IMR-90 (cell line): Measurements from ENCODE around the gene TEAD4. TPM values are rescaled to one million over a fixed set of nuclear protein-coding genes. Genes with fewer than 3 reads are reported as not detected.

Experiments
- ATAC-seq: fragments of 200-7000 bp; cut with Tn5 transposase; 2 replicates; pipeline ENCODE4 v1.9.1; 2020; ENCODE audit warnings: low read depth, mild to moderate bottlenecking, moderate library complexity
- BruUV-seq: library from RNA; stranded (reverse); fragments of 400-500 nt; replicated peaks from 2 replicates; lab custom pipeline; 2021; lab: Mats Ljungman, UMichigan
- CTCF ChIA-PET: fragments of 300-600 bp; formaldehyde crosslinking; extraction: SDS; loops from one replicate; lab custom pipeline; 2021; ENCODE audit warnings: antibody characterized with exemption; lab: Yijun Ruan, JAX
- POLR2A ChIA-PET: fragments of 300-600 bp; sonication (Branson Sonifier 250); formaldehyde crosslinking; loops from one replicate; lab custom pipeline; 2022; ENCODE audit warnings: antibody characterized with exemption; ENCODE audit not compliant: unreplicated experiment; lab: Charles Lee
- DNase-seq: peaks from one replicate; pipeline ENCODE4 v3.0.0; 2013
- H2AFZ ChIP-seq: replicated peaks from 2 replicates; pipeline ENCODE3; 2013; ENCODE audit warnings: low read length, mild to moderate bottlenecking; ENCODE audit not compliant: poor library complexity
- H2AK5ac ChIP-seq: 2 replicates; pipeline ENCODE4 v1.6.1; 2013; ENCODE audit warnings: low read depth, low read length, inconsistent platforms
- H2AK9ac ChIP-seq: replicated peaks from 2 replicates; pipeline ENCODE3; 2013; ENCODE audit warnings: mild to moderate bottlenecking, low read depth, low read length, moderate library complexity; ENCODE audit not compliant: poor library complexity
- H2BK120ac ChIP-seq: 2 replicates; pipeline ENCODE4 v1.6.1; 2013; ENCODE audit warnings: low read depth, low read length, inconsistent platforms
- H2BK15ac ChIP-seq: 3 replicates; pipeline ENCODE4 v1.6.1; 2013; ENCODE audit warnings: low read depth, low read length, inconsistent platforms
- H2BK20ac ChIP-seq: 2 replicates; pipeline ENCODE4 v1.6.1; 2013; ENCODE audit warnings: low read depth, mild to moderate bottlenecking, inconsistent platforms, low read length, moderate library complexity
- H2BK5ac ChIP-seq: 2 replicates; pipeline ENCODE4 v1.6.1; 2013; ENCODE audit warnings: mild to moderate bottlenecking, low read depth, low read length, inconsistent platforms; ENCODE audit not compliant: poor library complexity, severe bottlenecking
- H3K14ac ChIP-seq: replicated peaks from 2 replicates; pipeline ENCODE4 v1.6.1; 2013; ENCODE audit warnings: low read depth, low read length, inconsistent platforms
- H3K18ac ChIP-seq: 2 replicates; pipeline ENCODE4 v1.6.1; 2013; ENCODE audit warnings: low read depth, low read length, control low read depth
- H3K23ac ChIP-seq: 2 replicates; pipeline ENCODE4 v1.6.1; 2013; ENCODE audit warnings: low read depth, low read length, inconsistent platforms
- H3K27ac ChIP-seq: 2 replicates; pipeline ENCODE4 v1.5.1; 2013; ENCODE audit warnings: mild to moderate bottlenecking, control low read depth, low read length; ENCODE audit not compliant: insufficient read depth
- H3K27me3 ChIP-seq: 2 replicates; pipeline ENCODE4 v1.6.1; 2013; ENCODE audit warnings: low read length; ENCODE audit not compliant: control insufficient read depth, insufficient read depth
- H3K36me3 ChIP-seq: 2 replicates; pipeline ENCODE4 v1.6.1; 2013; ENCODE audit warnings: low read length, mixed read lengths; ENCODE audit not compliant: control insufficient read depth, insufficient read depth
- H3K4ac ChIP-seq: 2 replicates; pipeline ENCODE4 v1.6.1; 2013; ENCODE audit warnings: low read depth, low read length, inconsistent platforms
- H3K4me1 ChIP-seq: 2 replicates; pipeline ENCODE4 v1.6.1; 2013; ENCODE audit warnings: low read length, mixed read lengths; ENCODE audit not compliant: control insufficient read depth, insufficient read depth
- H3K4me2 ChIP-seq: 2 replicates; pipeline ENCODE4 v1.6.1; 2013; ENCODE audit warnings: low read depth, mild to moderate bottlenecking, control low read depth, low read length, moderate library complexity
- H3K4me3 ChIP-seq: 2 replicates; pipeline ENCODE4 v1.5.1; 2013; ENCODE audit warnings: low read depth, mild to moderate bottlenecking, control low read depth, low read length, moderate library complexity; ENCODE audit not compliant: insufficient read depth
- H3K56ac ChIP-seq: 2 replicates; pipeline ENCODE4 v1.6.1; 2013; ENCODE audit warnings: low read length, inconsistent platforms; ENCODE audit not compliant: insufficient read depth; ENCODE audit errors: extremely low read depth
- H3K79me1 ChIP-seq, 2 experiments: 2 replicates each; pipeline ENCODE4 v1.6.1; 2013; ENCODE audit warnings: low read length in 2 of 2, inconsistent platforms in 1 of 2, low read depth in 1 of 2
- H3K9ac ChIP-seq: 2 replicates; pipeline ENCODE4 v1.6.1; 2013; ENCODE audit warnings: low read depth, low read length, control low read depth
- H3K9me1 ChIP-seq: 2 replicates; pipeline ENCODE4 v1.6.1; 2013; ENCODE audit warnings: low read length, inconsistent platforms; ENCODE audit not compliant: insufficient read depth
- H3K9me3 ChIP-seq: 2 replicates; pipeline ENCODE4 v1.6.1; 2013; ENCODE audit warnings: low read length; ENCODE audit not compliant: control insufficient read depth, insufficient read depth
- H4K20me1 ChIP-seq: 2 replicates; pipeline ENCODE4 v1.6.1; 2013; ENCODE audit warnings: low read length, inconsistent platforms; ENCODE audit not compliant: insufficient read depth
- H4K5ac ChIP-seq: 2 replicates; pipeline ENCODE4 v1.6.1; 2013; ENCODE audit warnings: mild to moderate bottlenecking, low read depth, low read length, control low read depth
- H4K8ac ChIP-seq, 2 experiments: 2 replicates each; pipeline ENCODE4 v1.6.1; 2013; ENCODE audit warnings: low read depth in 2 of 2, low read length in 2 of 2, control low read depth in 1 of 2, inconsistent platforms in 1 of 2
- H4K91ac ChIP-seq: 2 replicates; pipeline ENCODE4 v1.6.1; 2013; ENCODE audit warnings: low read depth, low read length, inconsistent platforms; ENCODE audit not compliant: insufficient read depth
- BHLHE40 ChIP-seq: fragments of 150-350 bp; IDR thresholded peaks from 2 replicates; pipeline ENCODE4 v1.6.1; 2016; ENCODE audit warnings: mild to moderate bottlenecking, low read depth, low read length
- CEBPB ChIP-seq: IDR thresholded peaks from 2 replicates; pipeline ENCODE4 v1.6.1; 2012; ENCODE audit warnings: low read depth, low read length, improper control_type of control experiment
- CHD1 ChIP-seq: IDR thresholded peaks from 2 replicates; pipeline ENCODE4 v1.6.1; 2012; ENCODE audit warnings: low read depth, low read length, improper control_type of control experiment
- CTCF ChIP-seq: conservative IDR thresholded peaks from 2 replicates; pipeline ENCODE4 v1.5.1; 2012; ENCODE audit warnings: mild to moderate bottlenecking, low read depth, low read length, improper control_type of control experiment
- ELK1 ChIP-seq: fragments of 150-350 bp; IDR thresholded peaks from 2 replicates; pipeline ENCODE4 v1.6.1; 2016; ENCODE audit warnings: low read depth, mild to moderate bottlenecking, low read length, moderate library complexity, borderline replicate concordance
- FOS ChIP-seq: fragments of 150-350 bp; IDR thresholded peaks from 2 replicates; pipeline ENCODE4 v1.6.1; 2016; ENCODE audit warnings: low read depth, low read length
- MAFK ChIP-seq: IDR thresholded peaks from 2 replicates; pipeline ENCODE4 v1.6.1; 2012; ENCODE audit warnings: low read depth, low read length, improper control_type of control experiment
- MAZ ChIP-seq: IDR thresholded peaks from 2 replicates; pipeline ENCODE4 v1.6.1; 2012; ENCODE audit warnings: low read depth, mild to moderate bottlenecking, low read length, improper control_type of control experiment, moderate library complexity, borderline replicate concordance
- MXI1 ChIP-seq: IDR thresholded peaks from 2 replicates; pipeline ENCODE4 v1.6.1; 2012; ENCODE audit warnings: low read depth, mild to moderate bottlenecking, low read length, moderate library complexity, borderline replicate concordance
- NFE2L2 ChIP-seq: fragments of 150-350 bp; IDR thresholded peaks from 2 replicates; pipeline ENCODE4 v1.6.1; 2016; ENCODE audit warnings: low read depth, mild to moderate bottlenecking, low read length
- POLR2A ChIP-seq: IDR thresholded peaks from 2 replicates; pipeline ENCODE4 v1.6.1; 2012; ENCODE audit warnings: mild to moderate bottlenecking, low read depth, low read length
- RAD21 ChIP-seq: IDR thresholded peaks from 2 replicates; pipeline ENCODE4 v1.6.1; 2012; ENCODE audit warnings: low read length, improper control_type of control experiment
- RCOR1 ChIP-seq: IDR thresholded peaks from 2 replicates; pipeline ENCODE4 v1.6.1; 2012; ENCODE audit warnings: mild to moderate bottlenecking, low read length, improper control_type of control experiment; ENCODE audit not compliant: insufficient replicate concordance
- RFX5 ChIP-seq: IDR thresholded peaks from 2 replicates; pipeline ENCODE4 v1.8.0; 2012; ENCODE audit warnings: low read depth, mild to moderate bottlenecking, low read length, moderate library complexity
- SMC3 ChIP-seq: fragments of 150-350 bp; IDR thresholded peaks from 2 replicates; pipeline ENCODE4 v1.6.1; 2016; ENCODE audit warnings: low read depth, mild to moderate bottlenecking, antibody characterized with exemption, low read length, moderate library complexity
- USF2 ChIP-seq: fragments of 150-350 bp; IDR thresholded peaks from 2 replicates; pipeline ENCODE4 v1.6.1; 2017; ENCODE audit warnings: mild to moderate bottlenecking, antibody characterized with exemption, low read length, low read depth
- WGBS, 2 experiments: methylation state at CpG; one replicate each; pipeline versions ENCODE4 v1.1.5 to v1.1.7; 2013; ENCODE audit warnings: missing lambda C conversion rate in 2 of 2; ENCODE audit not compliant: insufficient read length in 1 of 2; ENCODE audit errors: extremely low coverage in 2 of 2; 5-methylcytosine and 5-hydroxymethylcytosine counted together
- dilution Hi-C: fragments of 300-500 bp; cut with HindIII; formaldehyde crosslinking; loops from one replicate; pipeline ENCODE4 v1.14.3; 2018; ENCODE audit warnings: low sequenced_read_pairs; ENCODE audit not compliant: unreplicated experiment
- in situ Hi-C: fragments of 300-500 bp; cut with MboI; formaldehyde crosslinking; loops from 3 replicates; pipeline ENCODE4 v1.14.3; 2019; ENCODE audit warnings: low sequenced_read_pairs, inconsistent platforms, mixed read lengths
- intact Hi-C: fragments of 100-400 bp; cut with micrococcal nuclease; formaldehyde crosslinking; loops from 2 replicates; pipeline ENCODE4 v1.10.0; 2022
- polyA plus RNA-seq, 3 experiments: library from polyadenylated mRNA; depleted of rRNA; stranded (reverse); fragments of >200 nt; gene quantifications; 2 replicates each; pipeline ENCODE4 v1.2.3, GENCODE V29; 2012; ENCODE audit warnings: low replicate concordance in 1 of 3
- total RNA-seq: library from RNA; depleted of rRNA; stranded (reverse); fragments of >200 nt; gene quantifications from 2 replicates; pipeline ENCODE4 v1.2.3, GENCODE V29; 2012

Gene TEAD4
- total and polyA plus RNA-seq, 2 of the 4 experiments (the other 2 are of a cell fraction): 8.8 to 24.9 TPM

- Histone ChIP-seq H2AFZ (no peak overlapping the region), H3K56ac (no peak overlapping the region), H3K14ac (no peak overlapping the region), H2AK9ac (no peak overlapping the region), H3K27me3 (peaks cover 12% of the 10 kb centered on the region), H2AK5ac (no peak overlapping the region), H3K79me1 (no peaks in the 10 kb centered on the region), H4K20me1 (no peaks in the 10 kb centered on the region), H3K4me1 (peaks cover 4% of the 10 kb centered on the region; the same call in 1 of the 2 replicates), H3K27ac (no peak overlapping the region), H2BK20ac (no peak overlapping the region), H3K4ac (no peak overlapping the region), H3K9me1 (no peaks in the 10 kb centered on the region), H3K4me2 (no peak overlapping the region), H3K18ac (no peak overlapping the region), H3K36me3 (no peaks in the 10 kb centered on the region), H3K4me3 (no peak overlapping the region), H3K23ac (no peak overlapping the region), H2BK5ac (no peak overlapping the region), H2BK15ac (no peak overlapping the region), H4K8ac (no peak overlapping the region), H4K5ac (no peak overlapping the region), H4K91ac (no peak overlapping the region), H2BK120ac (no peak overlapping the region), H3K9ac (no peak overlapping the region), H3K9me3 (no peaks in the 10 kb centered on the region)
- no peak for TF ChIP-seq BHLHE40
- no peak for TF ChIP-seq CHD1
- no peak for TF ChIP-seq ELK1
- no peak for TF ChIP-seq MAZ
- no peak for TF ChIP-seq SMC3
- no peak for TF ChIP-seq FOS
- TF ChIP-seq CTCF: no peak
- TF ChIP-seq MXI1: no peak
- TF ChIP-seq RCOR1: no peak
- no peak for TF ChIP-seq RFX5
- TF ChIP-seq POLR2A: no peak
- TF ChIP-seq CEBPB: no peak
- TF ChIP-seq MAFK: no peak
- no peak for TF ChIP-seq RAD21
- TF ChIP-seq NFE2L2: no peak
- no peak for TF ChIP-seq USF2
- CTCF ChIA-PET: no interaction called here
- dilution Hi-C loops (no loop called here), in situ Hi-C loops (no loop called here), intact Hi-C loops (no loop called here)
- ATAC-seq: no peak; the same call in 1 of the 2 replicates
- no CpG with 5 or more reads among the region's 8 CpGs for WGBS, 2 experiments
- POLR2A ChIA-PET: no interaction called here
- DNase-seq: no peak
- BruUV-seq: no TSS peak
These were observed 111.9 kb downstream of the TEAD4 start for GRCh38 chr12:3071107-3071506.
